Midbrain (tissue), 1 donor: ENCODE measurements around the gene YY1AP1.
"Not testable (repeated sequence)": the region's sequence is repeated elsewhere in the genome, so short reads cannot be mapped to it uniquely, and the experiment has no call there.

Experiments
- DNase-seq: peaks from one replicate; lab custom pipeline; 2025; lab: John Stamatoyannopoulos, UW

Gene YY1AP1

DNA sequence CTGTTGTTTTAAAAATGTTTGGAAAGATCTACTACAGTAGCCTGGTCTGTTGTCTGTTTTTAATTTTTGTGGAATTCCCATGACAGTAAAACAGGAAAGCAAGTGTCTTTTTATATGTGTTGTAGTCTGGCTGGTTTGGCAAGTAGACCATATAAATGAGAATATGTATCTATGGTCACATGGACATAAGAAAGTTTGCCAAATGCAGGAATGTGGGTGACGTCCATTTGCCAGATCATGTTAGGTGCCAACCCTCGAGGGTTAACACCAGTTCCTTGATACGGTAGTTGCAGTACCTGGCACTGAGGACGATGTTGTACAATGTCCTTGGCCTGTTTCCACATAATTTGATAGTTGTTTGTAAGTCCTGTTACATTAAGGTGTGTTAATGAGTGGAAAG is 6.5 kb upstream of the YY1AP1 start:
- DNase-seq = no peak

DNA sequence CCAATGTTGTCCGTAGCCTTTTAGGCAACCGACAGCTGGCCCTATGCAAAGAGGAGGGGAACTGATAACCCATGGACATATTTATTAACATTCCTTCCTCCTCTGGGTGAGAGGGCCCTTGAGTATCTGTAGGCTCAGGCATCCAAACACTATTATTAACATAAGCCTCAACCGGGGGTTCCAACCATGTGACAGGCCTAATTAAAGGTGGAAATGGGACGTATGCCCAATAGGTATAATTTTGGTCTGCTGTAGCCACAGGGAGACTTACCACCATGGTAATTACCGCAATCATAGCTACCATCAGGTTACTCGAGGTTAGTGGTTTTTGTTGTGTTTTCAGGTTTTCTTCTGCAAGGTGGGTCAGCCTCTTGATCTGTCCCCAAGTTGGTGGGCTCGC is 5.6 kb upstream of the YY1AP1 start:
- no peak for DNase-seq

DNA sequence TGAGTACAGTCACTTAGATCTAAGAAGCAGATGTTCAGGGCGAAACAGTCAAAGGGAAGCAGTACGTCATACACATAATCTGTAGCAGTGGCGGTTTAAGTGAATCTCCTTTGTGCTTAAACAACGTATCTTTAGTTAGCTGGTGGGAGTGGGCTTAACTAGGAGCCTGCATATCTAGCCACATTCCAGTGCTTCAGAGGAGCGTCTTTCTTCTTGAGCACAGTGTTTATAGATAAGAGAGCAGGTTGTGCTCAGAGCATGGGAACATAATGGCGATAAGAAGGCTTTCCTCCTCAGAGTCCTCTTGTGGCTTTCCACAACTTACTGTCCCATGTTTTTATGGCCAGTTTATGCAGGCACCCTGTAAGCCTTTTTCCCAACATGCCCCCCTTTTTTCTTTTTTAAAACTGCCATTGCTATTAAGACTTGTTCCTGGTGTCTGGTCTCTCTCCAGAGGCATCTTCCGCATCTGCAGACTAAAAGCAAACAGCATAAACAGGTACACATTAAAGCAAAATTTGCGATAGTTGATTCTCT is 3.5 kb upstream of the YY1AP1 start:
- no peak for DNase-seq

DNA sequence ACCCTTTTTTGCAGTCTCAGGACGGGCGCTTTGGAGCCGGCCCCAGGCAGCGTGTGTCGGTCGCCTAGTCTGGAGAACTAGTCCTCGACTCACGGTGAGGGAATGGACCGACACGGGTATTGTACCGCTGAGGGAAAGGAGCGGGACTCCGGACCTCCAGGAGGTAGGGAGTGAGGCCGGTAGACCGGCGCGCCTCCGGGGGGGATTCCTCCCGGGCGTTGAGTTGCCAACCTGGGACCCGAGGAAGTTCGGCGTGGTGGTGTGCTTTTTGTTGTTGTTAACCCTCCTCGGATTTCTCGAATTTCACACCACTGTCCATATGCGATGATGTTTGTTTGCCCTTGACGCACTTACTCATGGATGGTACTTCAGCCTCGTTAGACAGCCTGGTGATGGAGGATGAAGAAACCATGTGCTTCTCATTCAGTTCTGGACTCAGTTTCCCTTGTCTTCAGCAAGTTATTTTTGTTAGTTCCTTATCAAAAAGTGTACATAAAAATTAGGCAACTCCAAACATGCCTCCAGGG is 570 bp upstream of the YY1AP1 start, which contains the start of gene DAP3:
Gene DAP3, plus strand, starts transcription at position 11 of the 527 bp plus-strand sequence. CDS start 20,689 bp downstream, outside the sequence.
- not testable (repeated sequence) for DNase-seq

DNA sequence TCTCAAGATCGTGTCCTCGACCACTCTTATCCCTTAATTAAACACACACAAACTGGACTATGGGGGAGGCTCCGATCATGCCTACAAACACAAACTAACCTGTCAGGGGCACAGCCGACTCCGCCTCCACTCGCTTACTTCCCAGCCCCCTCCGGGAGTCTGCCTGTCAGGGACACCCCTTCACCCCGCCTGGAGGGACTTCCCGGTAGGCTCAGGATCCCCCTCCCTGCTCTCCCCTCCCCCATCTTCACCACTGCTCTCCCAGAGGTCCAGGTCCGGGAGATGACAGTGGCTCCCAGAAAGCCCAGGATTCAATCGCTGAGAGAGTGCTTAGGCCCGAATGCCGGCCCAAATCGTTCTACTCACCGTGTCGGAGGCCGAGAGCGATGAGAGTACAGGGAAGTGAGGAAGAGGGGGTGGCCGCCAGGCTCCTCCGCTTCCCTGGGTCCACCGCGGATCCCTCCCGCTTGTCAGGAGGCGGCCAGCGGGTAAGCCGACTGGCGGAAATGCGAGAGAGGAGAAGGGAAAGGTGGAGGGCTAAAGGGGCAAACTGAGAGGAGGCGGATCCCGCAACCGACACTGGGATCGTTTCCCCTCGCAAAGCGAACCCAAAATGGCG is 760 bp downstream of the YY1AP1 start:
- not testable (repeated sequence) for DNase-seq

DNA sequence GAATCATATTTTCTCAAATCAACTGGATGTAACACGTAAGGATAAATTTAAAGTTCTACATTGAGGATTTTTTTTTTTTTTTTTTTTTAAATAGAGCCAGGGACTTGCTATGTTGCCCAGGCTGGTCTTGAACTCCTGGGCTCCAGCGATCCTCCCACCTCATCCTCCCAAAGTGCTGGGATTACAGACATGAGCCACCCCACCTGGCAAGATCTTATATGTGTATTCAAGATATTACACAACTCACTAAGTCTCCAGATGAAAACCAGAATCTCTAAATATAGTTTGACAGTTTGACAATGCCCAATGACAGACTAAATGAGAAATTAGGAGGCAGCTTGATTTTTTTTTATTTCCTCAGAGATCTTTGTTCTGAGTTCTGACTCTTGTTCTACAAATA is 6.8 kb downstream of the YY1AP1 start:
- DNase-seq = no peak

DNA sequence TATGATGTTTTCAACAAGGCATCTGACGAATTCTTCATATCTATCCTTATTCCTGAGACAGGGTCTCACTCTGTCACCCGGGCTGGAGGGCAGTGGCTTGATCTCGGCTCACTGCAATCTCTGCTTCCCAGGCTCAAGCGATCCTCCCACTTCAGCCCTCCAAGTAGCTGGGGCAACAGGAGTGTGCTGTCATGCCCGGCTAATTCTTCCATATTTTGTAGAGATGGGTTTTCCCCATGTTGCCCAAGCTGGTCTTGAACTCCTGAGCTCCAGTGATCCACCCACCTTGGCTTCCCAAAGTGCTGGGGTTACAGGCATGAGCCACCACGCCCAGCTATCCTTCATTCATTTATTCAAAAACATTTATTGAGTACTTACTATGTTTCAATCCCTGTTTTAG is 8.0 kb downstream of the YY1AP1 start:
- DNase-seq = no peak

DNA sequence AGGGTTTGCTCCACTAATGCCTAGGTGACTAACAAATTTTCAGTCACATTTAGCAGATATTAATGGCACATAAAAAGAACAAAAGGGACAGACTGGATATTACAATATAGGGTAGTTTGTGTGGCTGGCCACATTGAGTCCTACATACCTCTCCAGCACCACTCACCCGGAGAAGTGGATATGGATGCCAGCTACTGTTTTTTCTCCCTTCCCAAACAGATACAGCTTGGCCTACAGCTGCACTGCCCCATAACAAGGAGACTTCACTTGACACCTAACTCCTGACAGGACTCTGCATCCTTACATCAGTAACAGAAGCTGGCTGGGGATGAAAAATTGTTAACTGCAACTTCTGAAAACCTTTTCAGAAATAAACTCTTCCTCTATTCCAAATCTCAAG is 9.6 kb downstream of the YY1AP1 start:
- DNase-seq = not testable (repeated sequence)

DNA sequence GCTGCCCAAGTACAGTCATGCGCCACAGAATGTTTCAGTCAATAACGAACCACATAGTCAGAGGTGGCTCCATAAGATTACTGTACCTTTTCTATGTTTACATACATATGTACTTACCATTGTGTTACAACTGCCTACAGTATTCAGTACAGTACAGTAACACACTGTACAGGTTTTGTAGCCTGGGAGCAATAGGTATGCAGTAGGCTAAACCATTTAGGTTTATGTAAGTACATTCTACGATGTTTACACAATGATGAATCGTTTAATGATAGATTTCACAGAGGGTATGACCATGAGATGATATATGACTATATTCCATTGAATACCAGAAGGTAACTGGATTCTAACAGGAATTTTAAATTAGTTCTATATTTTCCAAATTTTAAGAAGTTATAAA is 10.5 kb downstream of the YY1AP1 start:
- no peak for DNase-seq

DNA sequence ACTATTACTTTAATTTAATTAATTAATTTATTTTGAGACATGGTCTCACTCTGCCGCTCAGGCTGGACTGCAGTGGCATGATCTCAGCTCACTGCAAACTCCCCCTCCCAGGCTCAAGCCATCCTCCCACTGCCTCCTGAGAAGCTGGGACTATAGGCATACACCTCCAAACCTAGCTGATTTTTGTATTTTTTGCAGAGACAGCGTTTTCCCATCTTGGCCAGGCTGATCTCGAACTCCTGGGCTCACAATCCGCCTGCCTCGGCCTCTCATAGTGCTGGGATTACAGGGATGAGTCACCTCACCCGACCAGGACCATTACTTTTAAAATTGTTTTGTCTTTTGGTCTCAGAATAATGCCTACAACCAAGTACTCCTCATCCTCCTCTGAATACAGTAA is 15.6 kb downstream of the YY1AP1 start:
- no peak for DNase-seq

DNA sequence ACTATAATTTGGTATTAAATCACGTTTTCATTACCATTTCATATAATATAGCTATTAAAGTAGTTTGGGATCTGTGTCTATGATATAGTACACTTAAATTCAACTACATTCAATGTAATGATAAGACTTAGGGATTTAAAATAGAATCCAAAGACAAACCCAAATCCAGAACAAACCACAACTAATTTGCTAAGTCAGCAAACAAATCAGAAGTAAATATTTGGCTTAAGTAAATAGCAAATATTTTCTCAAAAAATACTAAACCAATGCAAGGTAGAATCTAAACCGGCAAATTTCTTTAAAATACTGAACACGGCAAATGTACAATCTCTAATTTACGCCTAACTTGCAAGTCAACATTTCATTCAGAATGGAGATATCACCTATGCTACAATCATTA is 16.8 kb downstream of the YY1AP1 start:
- DNase-seq = no peak

DNA sequence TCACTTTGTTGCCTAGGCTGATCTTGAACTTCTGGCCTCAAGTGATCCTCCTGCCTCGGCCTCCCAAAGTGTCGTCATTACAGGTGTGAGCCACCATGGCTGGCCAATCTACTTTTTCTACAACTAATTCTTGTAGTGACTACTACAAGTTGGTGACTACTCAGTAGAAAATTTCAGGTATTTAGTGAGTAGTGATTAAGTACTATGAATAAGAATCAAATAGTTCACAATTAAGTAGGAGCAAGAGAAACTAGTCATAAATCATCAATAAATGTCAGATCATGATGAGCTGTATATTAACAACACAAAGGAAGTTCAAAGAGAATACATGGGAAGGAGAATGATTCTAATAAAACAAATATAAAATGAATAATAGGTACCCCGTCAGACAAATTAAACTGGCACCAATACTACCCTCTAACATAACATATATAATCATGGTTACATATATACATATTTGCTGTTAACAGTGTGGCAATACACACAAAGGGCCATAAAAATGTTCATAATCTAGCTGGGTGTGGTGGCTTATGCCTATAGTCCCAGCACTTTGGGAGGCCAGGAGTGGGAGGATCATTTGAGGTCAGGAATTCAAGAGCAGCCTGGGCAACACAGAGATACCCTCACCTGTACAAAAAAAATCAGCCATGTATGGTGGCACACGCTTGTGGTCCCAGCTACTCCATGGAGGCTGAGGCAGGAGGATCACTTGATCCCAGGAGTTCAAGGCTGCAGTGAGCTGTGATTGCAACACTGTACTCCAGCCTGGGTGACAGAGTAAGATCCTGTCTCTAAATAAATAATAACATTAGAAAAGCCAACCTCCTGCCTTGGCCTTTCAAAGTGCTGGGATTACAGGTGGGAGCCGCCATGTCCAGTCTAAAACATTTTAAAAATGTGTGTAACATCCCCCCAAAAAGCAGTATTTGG is 19.1 kb downstream of the YY1AP1 start:
- DNase-seq = no peak

DNA sequence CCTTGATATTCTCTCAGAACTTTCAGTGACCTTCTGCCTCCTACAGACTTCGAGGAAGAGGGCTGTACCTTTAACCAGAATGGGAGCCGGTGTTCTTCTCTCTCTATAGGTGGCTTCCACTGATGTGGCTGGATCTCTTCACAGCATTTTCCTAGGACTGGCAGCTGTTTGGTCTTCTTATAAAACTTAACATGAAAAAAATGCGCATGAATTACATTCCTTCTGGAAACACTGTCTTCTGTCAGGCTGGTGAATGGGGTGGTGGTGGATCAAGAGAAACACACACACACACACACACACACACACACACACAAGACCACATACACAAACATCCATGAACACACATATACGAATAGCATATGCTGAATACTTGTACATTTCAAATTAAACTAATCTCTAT is 27.3 kb downstream of the YY1AP1 start:
- not testable (repeated sequence) for DNase-seq

DNA sequence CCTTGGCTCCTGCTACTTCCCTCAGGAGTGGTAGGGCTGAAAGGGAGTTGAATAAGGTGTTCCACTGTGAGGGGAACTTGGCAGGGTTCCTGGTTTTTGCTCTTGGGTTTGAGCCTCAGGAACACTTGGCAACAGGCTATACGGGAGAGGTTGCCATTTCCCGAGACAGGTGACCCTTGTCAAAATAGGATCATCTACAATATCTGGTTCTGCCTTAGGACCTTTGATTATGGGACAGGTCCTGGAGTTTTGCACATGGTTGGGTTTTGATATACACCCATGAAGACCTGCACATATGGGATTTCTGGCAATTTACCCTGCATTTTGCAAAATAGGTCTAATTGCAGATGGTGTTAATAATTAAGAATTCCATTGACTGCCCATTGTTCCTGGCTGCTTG is 31.1 kb downstream of the YY1AP1 start:
- no peak for DNase-seq

DNA sequence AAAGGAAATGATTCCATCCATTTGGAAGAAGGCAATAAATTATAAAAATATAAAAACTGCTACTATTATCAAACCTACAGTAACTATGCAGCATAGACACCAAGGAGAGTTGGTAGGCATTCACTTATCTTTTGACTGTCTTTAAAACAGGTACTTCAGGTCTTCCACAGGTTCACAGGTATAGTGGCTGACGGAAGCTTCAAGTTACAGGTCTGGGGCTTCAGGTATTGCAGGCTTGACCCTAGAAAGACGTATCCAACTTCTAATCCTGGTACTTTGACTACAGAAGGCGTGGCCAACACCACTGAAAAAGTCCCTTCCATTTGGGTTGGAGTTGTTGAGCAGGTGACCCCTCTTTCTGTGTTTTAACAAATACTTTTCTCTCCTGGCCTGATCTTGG is 35.6 kb downstream of the YY1AP1 start:
- no peak for DNase-seq

DNA sequence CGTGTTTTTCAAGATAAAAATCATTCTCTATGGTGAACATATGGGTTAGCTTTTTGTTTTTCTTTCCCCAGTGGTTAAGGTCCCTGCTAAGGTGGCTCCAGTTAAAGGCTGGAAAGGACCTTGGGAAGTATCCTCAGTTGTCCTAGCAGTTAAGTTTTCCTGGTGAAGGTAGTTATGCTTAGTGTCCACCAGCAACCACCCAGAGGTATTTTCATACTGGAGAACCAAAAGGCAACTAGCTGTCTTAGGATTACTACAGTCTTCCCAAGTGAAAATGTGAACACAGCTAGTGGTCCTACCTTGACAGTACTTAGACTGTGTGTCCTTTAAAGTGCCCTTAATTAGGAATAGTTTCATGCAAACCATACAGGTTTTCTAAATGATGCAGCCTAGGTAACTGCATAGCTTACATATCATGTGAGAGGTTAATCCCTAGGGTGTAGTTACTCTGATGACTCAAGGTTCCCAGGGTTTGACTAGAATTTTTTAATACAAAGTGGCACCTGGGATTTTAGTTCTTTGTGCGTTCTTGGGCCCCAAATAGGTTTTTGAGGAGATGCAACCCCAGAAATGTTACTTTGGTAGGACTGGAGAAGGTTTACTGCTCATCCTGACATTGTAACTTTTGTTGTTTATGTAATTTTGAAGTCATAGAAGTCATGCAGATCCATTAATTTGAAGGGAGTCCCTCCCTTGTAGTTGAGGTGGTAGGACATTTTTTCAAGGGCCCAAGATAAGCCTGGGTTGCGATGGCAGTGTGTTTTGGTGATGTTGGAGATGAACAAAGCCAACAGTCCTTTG is 36.5 kb downstream of the YY1AP1 start:
- no peak for DNase-seq

DNA sequence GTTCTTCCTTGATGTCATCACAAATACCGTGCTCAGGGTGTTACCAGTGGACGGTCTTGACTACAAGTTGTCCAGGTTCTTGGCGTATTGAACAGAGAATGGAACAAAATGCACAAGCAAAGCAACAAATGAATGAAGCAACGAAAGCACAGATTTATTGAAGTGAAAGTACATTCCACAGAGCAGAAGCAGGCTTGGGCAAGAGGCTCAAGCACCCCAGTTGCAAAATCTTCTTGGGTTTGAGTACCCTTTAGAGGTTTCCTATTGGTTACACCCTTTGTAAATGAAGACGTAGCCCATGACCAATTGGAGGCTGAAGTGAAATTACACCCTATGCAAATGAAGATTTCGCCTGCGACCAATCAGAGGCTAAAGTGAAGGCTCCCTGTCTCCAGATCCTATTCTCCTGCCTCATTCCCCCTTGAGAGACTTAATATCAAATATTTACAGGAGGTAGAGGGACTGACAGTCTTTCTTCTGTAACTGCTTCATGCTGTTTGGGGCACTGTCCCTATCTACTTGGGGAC is 38.3 kb downstream of the YY1AP1 start:
- DNase-seq = no peak

DNA sequence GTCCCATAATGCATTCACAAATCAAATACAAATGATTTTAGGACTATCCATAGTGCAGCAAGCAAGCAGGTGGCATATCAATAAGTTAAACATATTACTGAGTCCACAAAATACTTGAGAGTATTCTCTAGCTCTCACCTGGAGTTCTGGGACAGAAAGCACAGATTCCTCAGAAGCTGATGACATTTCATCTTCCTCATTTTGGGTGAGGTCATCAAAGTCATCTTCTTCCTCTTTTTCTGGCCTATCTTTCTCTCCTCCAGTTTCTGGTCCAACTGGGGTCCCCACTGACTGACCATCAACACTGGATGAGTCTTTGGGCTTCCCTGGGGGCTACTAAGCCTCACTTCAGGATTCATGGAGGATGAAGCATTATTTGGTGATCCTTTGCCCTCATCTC is 38.9 kb downstream of the YY1AP1 start:
- no peak for DNase-seq

DNA sequence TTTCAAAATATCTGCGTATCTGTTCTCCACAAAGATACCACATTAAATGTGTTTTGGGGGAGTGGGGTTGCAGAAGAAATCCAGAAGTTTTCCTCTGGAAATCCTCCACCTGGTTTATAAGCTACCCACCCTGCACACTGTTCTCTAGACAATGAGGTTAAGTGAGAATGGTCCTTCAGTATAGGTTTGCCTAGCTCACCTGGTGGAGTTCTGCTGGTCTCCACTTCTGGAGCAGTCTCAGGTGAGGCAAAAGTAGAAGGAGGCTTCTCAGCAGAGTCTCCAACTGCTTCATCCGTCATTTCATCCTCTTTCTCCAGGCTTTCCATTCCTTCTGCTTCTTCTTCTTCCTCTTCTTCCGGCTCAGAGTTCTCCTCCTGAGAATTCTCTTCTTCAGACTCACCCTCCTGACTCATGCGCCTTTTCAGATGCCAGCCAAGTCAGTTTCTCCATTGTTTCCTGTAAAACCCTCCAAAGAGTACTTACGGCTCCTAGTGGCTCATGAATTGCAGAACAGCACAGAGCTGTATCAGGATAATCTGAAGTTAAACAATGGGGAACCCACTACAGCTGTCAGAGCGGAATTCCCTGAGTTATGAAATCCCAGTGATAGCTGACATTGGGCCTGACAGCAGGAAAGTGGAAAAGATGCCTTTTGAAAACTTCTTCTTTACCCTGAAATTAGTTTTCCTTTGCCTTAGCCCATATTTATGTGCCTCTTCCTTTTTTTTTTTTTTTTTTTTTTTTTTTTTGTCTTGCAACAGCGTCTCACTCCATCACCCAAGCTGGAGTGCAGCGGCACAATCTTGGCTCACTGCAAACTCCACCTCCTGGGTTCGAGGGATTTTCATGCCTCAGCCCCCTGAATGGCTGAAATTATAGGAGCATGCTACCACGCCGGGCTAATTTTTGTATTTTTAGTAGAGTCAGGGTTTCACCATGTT is 40.1 kb downstream of the YY1AP1 start:
- DNase-seq = no peak

DNA sequence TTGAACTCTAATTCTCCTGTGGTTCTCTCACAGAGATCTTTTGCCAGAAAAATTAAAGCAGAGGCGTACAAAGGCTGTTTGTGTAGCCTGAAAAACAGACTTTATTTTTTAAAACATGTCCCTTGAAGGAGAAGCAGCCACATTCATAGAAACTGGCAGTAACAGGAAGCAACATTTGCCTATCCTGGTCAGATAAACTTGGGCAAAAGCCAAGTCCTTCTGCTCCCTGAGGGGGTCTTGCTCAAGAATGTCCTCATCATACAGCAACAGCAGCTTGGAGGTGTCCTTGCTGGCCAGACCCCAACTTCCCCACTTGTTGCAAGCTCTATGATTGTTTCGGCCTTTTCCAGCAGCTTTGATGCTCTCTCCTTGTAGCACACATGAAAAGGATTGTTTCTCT is 42.3 kb downstream of the YY1AP1 start:
- no peak for DNase-seq

DNA sequence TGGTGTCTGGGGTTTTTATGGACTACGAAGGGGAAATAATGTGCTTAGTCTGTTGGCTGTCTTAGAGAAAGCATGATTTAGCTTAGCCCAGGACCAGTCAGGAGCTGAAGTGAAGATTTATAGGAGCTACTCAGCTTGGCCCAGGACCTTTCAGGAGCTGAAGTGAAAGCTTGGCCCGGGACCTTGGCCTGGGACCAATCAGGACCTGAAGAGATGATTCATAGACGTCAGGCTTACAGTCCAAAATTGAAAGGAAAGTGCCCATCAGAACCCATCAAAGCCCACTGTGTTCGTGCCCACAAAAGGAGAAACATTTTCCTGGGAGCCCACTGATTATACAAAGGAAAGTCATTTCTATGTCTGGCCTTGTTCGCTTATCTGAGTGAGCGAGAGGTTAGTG is 42.9 kb downstream of the YY1AP1 start:
- no peak for DNase-seq
